Hepatocyte (in vitro differentiated cells): ENCODE results near the gene SH3BP4.

ENCODE experiments used
- EZH2 ChIP-seq: fragments of 200-600 bp; sonication (generic); IDR thresholded peaks from 2 replicates; pipeline ENCODE4 v1.6.1; 2016; ENCODE audit warnings: antibody characterized with exemption, mild to moderate bottlenecking, borderline replicate concordance
- EZH2phosphoT487 ChIP-seq: fragments of 200-600 bp; sonication (generic); IDR thresholded peaks from one replicate; pipeline ENCODE4 v1.6.1; 2018; ENCODE audit warnings: antibody characterized with exemption, mild to moderate bottlenecking, low read depth, moderate library complexity; ENCODE audit not compliant: unreplicated experiment, severe bottlenecking
- TF ChIP-seq, protein P1 (sequence below): fragments of 200-600 bp; sonication (generic); IDR thresholded peaks from 2 replicates; pipeline ENCODE4 v1.5.1; 2016; ENCODE audit warnings: antibody characterized with exemption, mild to moderate bottlenecking; ENCODE audit not compliant: poor library complexity

DNA sequence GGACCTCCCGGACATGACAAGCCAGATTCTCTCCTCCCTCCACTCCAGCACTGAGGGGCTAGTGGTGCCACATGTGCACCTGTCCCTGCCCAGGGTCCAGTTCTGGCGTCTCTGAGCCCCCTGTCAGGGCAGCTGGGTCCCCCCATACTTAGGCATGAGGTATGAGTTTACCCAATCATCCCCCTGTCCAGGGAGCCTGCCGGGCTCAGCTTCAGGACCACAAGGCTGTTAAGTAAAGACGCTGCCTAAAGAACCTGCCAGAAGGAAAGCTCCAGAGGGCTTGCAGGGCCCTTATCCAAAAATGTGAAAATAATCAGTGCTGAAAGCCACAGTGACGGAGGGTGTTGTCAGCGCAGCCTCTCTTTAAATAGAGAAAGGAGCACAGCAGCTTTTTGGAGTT is 40.0 kb downstream of the SH3BP4 start:
- TF ChIP-seq EZH2phosphoT487 (no peak), EZH2 (no peak)
- TF ChIP-seq, protein P1, sequence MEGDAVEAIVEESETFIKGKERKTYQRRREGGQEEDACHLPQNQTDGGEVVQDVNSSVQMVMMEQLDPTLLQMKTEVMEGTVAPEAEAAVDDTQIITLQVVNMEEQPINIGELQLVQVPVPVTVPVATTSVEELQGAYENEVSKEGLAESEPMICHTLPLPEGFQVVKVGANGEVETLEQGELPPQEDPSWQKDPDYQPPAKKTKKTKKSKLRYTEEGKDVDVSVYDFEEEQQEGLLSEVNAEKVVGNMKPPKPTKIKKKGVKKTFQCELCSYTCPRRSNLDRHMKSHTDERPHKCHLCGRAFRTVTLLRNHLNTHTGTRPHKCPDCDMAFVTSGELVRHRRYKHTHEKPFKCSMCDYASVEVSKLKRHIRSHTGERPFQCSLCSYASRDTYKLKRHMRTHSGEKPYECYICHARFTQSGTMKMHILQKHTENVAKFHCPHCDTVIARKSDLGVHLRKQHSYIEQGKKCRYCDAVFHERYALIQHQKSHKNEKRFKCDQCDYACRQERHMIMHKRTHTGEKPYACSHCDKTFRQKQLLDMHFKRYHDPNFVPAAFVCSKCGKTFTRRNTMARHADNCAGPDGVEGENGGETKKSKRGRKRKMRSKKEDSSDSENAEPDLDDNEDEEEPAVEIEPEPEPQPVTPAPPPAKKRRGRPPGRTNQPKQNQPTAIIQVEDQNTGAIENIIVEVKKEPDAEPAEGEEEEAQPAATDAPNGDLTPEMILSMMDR: no peak
